Right hindlimb (tissue), 1 donor: Measurements from ENCODE around the gene STARD7.
"Not testable (repeated sequence)": the region's sequence is repeated elsewhere in the genome, so short reads cannot be mapped to it uniquely, and the experiment has no call there.

Source experiments
- DNase-seq: peaks from one replicate; pipeline ENCODE4 v3.0.0-alpha.2; 2018

Gene STARD7

DNA sequence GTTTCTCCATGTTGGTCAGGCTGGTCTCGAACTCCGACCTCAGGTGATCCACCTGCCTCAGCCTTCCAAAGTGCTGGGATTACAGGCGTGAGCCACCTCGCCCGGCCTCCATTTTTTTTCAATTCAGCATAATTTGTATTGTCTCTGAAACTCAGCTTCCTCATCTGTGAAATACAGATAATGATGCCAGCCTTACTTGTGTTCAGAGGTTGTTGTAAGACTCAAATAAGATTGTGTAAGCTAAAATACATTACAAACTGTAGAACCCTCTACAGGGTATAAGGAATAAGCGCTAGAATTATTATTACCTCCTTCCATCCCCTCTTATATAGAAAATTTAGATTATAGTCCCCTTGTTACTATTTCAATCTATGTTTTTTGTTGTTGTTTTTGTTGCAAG is 24.8 kb upstream of the STARD7 start:
- DNase-seq, result no peak

DNA sequence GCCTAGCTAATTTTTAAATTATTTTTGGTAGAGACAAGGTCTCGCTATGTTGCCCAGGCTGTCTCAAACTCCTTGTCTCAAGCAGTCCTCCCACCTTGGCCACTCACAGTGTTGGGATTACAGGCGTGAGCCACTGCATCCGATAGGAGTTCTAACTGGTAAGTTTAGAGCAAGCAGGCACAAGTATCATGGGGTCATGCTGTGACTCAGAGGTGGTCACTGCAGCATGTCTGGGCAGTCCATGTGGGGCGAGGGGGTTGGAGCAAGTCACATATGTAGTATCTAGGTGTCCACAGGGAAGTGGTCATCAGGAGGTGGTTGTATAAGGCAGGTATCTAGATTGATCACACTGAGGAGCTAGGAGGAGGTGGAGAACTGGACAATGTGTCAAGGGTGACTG is 22.7 kb upstream of the STARD7 start:
- no peak for DNase-seq

DNA sequence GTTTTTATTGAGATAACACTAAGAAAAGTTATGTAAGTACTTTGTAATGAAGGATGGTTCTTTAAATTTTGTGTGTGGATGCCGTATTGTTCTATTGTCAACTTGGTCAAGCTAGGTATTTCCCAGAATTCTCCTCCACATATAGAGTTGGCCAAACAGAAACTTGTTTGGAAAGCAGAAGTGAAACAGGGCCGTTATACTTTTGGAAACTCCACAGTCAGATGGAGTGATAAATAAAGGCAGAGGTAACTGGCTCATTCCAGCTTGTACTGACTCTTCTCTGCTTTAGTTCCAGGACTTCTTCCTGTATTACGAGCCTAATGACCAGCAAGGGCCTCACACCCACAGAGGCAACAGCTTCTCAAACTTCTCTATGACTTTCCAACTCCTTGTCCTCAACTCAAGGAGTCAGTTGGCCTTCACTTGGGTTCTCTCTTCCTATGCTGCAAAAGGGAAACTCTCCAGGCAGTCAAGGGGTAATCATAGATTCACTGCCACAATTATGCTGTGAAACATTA is 16.4 kb upstream of the STARD7 start:
- DNase-seq, result no peak

DNA sequence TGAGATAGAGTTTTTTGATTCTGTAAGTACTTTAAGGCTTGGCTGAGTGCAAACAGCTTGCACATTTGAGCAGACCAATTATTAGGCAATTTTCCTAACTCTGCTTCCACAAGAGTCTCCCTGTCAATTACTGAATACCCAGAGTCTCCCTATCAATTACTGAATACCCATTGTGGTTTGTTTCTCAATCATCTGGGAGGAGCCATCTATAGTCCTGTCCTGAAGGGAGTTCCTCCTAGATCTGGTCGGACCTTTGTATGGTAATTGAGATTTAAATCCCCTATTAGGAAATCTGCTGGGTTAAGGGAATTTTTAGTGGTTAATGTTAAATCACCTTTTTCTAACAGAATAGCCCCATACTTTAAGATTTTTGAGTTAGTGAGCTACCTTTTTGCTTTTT is 12.5 kb upstream of the STARD7 start:
- DNase-seq, result not testable (repeated sequence)

DNA sequence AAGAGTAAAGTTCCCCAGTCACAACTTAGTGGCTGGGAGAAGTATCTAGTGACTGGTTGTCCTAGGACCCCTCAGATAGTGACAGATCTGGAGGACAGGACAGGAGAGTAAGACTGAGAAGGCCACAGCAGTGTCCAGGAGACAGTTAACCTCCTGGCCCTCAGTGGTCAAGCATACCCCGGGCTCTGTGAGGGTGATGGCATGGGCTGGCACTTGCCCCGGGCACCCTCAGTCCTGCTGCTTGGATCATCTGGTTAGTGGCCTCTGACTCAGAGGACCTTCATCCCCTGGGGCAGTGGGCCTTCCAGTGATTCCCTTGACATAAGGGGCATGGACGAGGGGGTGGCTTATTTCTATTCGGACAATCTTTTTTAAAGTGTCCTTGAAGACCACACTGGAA is 11.3 kb upstream of the STARD7 start:
- DNase-seq, result not testable (repeated sequence)

DNA sequence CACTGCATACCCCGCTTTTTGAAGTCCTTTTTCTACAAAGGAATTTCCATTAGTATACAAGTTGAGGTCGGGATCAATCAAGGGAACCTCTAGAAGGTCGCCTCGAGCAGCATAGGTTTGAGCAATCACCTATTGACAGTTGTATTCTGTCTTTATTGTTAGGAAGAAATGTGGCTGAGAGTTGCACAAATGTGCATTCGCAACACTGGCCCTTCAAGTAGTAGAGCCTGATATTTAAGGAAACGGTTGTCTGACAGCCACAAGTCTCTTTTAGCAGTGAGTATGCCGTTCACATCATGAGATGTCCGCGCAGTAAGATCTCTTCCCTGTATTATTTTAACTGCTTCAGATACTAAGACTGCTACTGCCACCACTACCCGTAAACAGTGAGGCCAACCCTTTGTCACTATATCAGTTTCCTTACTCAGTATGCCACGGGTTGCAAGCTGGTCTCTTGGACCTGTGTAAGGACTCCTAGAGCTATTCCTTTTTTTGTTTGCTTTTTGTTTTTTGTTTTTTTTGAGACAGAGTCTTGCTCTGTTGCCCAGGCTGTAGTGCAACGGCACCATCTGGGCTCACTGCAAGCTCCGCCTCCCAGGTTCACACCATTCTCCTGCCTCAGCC is 10.0 kb upstream of the STARD7 start:
- DNase-seq, result no peak

DNA sequence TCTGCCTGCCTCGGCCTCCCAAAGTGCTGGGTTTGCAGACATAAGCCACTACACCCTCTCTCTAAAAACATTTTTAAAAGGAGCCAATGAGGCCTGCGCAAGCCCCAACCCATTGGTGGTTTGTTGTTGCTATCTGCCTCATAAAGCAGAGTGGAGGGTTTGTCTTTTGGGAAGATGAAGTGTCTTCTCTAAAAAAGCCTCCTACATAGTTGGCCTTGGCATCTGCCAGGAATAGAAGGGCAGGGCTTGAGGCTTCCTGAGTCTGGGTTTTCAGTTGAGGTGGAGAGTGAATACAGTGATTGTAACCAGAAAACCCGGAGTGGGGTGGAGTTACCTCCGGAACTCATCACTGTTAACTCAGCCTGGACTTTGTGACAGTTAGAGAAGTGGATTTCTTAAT is 5.9 kb upstream of the STARD7 start:
- no peak for DNase-seq

DNA sequence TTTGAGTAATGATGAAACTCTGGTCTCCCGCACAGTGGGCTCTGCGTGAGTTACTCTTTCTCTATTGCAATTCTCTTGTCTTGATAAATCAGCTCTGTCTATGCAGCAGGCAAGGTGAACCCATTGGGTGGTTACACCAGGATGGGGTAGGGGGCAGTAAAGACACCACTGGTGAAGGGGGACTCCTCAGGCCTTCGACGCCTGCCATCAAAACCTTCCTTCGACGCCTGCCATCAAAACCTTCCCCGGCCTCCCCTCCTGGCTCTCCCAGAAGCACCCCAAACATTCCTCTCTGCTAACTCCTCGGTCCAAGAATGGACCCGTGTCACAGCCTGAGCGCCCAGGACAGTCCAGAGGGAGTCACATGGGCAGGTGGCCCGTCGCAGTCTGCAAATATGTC is 4.8 kb upstream of the STARD7 start:
- no peak for DNase-seq

DNA sequence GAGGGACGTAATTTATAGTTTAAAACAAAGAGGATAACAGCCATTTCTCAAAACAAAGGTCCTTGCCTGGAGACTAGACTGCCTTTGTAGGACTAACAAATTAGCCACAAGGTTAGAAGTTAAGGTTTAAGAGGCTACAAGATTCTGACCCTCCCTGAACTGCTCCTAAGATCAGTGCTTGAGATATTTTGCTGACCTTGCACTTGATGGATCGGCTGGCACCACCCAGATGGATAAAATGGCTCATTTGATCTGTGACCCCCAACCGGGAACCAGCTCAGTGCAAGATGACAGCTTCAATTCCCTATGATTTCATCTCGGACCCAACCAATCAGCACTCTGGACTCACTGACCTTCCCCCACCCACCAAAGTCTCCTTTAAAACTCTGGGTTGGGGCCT is 3.7 kb upstream of the STARD7 start:
- no peak for DNase-seq

DNA sequence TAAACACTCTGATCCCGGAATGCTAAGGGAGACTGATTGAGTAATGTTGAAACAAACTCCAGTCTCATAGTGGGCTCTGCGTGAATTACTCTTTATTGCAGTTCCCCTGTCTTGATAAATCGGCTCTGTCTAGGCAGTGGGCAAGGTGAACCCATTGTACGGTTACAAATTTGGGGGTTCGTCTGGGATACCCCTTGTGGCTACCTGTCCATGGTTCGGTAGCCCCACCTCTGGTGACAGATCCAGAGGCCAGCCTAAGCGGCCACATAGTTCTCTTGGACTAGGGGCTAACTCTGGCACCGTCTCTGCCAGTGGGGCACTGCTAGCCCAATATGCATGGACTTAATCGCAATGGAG is 1.1 kb upstream of the STARD7 start:
- no peak for DNase-seq

DNA sequence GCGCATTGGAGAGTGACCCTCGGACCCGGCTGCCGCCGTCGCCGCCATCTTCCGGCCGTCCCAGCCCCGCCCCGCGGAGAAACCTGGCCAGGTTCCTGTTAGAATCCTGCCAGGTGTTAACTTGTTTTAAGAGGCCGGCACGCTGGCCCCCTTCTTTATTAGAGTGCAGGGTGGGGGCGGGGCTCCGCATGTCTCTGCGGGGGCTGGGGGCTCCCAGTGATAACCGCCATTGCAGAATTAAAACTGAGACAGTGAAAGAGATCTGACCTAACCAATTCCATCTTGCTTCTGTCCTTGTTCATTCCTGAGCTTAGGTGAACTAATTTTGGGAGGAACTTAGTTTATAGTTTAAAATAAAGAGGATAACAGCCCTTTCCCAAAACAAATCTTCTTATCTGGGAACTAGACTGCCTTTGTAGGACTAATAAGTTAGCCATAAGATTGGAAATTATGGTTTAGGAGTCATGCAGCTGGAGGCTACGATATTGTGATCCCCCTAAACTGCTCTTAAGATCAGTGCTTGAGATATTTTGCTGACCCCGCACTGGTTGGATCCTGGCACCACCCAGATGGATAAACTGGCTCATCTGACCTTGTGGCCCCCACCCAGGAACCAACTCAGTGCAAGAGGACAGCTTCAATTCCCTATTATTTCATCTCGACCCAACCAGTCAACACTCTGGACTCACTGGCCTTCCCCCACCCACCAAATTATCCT is 543 bp upstream of the STARD7 start:
- DNase-seq, result no peak

DNA sequence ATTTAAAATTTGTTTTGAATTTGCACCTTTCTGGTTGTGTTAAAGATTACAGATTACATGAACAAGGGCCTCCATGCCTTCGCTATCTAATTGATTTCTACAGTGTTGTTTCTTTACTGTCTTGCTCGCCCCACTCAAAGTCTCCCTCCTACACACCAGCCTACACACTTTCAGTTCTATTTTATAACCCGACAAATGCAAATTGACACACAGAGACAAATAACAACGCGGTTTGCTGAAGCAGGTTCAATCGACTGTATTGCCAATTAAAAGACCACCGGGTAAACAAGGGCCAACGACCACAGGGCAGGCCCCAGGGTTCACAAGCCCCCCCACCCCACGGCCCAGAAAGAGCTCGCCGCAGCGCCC is 869 bp downstream of the STARD7 start:
- no peak for DNase-seq

DNA sequence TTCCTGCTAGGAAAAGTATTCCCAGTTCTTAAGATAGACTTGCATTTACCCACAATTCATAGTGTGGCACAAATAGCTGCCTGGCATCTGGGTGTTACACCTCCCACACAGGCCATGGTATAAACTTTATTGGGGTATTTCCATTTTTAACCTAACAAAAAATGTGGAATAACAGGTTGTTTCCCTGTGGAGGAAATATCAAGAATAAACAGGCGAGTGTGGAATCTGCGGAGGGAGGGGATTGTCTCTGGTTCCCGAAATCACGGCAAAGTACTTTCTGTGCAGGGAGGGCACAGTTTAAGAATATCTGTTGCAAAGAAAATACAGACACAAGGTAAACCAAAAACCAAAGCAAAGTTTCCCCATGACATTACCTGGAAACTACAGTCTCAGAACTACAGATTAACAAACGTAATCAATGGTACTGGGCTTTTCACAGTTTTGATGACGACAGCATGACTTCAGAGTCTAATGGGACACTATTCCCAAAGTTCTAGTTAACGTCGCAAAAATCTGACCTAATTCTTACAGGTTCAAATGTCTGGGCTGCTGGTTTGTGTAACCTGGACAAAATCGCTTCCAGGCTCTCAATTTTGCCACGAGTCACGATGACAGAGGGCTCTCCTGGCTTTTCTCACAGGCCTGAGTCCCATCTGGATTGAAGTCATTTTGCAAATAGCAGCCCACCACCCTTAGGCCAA is 1.4 kb downstream of the STARD7 start:
- no peak for DNase-seq

DNA sequence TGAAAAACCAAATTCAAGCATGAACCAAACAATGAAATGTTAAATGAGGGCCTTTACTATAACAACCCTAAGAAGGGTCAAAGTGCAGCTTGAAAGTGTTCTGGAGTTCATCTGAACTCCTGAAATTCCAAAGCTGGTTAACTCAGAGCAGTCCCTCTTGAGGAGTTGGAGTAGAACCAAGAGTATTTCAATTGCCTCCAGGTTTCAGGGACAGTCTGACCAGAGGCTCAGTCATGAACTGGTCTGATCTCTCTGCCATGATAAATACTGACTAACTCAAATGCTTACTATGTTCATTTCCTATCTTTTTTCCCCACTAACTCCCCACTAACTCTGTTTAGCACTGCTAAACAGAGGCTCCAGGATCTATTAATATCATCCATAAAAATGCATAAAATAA is 2.7 kb downstream of the STARD7 start:
- DNase-seq, result no peak

DNA sequence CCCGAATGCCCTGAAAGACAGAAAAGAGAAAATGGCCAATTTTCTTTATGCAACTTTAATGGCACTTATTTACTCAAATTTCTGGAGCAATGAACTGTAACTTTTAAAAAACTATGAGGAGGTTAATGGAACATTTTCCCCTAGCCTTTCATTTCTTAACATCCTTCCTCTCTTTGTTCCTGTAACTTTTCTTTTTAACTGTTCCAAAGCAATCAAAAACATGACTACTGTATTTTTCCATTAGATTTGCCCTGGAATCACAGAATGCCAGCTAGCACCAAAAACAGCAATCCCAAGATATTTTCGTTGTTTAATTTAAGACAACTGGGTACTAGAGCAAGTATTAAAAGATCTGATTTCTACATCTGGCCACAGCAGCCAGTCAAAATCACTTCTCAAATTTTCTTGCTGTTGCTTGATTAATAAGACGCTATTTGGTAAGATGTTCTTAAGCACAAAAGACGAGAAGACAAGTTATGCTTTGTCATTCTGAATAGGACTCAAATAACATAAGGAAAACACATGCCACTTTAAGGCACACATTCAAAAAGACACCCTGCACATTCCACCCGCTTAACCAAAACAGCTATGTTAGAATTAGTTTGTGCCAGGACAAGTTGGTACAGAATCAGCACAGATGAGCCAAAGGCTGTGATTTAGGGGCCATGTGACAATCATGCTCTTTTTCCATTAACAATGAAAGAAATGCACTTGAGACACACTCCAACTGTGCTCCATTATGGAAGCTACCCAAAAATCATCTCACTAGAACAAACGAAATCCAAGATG is 3.6 kb downstream of the STARD7 start:
- no peak for DNase-seq

DNA sequence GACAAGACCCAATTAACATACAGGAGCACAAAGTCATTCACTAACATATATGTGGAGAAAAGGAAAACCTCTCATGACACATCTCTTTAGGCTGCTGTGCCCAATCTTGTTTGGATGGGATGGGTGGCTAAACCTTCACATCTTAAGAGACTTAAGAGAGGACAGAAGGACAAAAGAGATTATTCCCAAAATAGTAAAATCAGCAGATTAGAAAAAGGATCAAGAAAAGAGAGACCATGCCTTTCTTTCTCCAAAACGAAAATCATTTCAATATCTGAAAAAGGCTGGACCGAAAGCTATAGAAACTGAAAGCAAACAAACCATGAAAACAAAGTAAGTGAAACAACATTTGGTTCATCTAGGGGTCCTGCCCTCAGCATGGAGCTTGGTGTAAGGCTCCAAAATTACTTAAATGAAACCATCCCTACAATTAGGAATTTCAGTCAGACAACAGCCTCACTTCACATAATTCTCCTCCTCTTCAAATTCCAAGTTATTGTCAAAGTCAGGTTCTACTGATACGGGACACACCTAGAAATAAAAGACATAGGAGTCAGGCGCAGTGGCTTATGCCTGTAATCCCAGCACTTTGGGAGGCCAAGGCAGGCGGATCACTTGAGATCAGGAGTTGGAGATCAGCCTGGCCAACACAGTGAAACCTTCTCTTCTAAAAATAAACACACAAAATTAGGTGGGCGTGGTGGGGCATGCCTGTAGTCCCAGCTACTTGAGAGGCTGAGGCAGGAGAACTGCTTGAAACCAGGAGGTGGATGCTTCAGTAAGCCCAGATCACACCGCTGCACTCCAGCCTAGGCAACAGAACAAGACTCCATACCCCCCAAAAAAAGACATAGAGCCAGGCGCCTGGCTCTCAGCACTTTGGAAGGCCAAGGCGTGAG is 5.2 kb downstream of the STARD7 start:
- no peak for DNase-seq

DNA sequence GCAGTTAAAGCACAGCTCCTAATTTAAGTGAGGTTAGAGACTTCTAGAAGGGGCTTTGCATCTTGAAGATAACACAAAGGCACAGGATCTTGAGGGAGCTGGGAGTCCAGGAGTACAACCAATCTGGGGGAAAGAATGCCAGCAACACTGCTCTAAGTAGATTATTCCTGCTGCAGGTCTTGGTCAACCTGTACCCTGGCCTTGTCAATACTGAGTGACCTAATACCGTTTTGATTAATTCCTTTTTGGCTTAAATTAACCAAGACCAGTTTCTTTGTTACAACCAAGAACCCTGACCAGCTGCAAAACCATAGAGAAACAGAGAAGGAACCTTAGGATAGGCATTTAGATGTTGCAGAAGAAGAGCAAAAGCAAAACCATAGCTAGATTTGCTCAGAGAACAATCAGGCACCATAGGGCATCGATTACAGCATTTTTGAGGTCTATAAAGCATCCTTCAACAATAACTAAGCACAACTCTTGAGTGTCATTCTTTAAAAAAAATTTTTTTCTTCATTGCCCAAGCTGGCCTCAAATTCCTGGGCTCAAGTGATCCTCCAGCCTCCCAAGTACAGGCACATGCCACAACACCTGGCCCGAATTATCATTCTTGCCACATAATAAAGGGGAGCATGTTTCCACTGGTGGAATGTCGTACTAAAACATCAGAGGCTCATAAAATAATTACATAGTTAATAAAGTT is 6.3 kb downstream of the STARD7 start:
- DNase-seq, result no peak

DNA sequence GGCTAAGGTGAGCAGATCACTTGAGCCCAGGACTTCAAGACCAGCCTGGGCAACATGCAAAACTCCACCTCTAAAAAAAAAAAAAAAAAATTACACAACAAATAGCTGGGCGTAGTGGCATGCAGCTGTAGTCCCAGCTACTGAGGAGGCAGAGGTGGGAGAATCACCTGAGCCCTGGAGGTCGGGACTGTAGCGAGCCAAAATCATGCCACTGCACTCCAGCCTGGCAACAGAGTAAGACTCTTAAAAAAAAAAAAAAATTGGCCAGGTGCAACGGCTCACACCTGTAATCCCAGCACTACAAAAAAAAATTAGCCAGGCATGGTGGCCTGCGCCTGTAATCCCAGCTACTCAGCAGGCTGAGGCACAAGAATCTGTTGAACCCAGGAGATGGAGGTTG is 7.3 kb downstream of the STARD7 start:
- no peak for DNase-seq

DNA sequence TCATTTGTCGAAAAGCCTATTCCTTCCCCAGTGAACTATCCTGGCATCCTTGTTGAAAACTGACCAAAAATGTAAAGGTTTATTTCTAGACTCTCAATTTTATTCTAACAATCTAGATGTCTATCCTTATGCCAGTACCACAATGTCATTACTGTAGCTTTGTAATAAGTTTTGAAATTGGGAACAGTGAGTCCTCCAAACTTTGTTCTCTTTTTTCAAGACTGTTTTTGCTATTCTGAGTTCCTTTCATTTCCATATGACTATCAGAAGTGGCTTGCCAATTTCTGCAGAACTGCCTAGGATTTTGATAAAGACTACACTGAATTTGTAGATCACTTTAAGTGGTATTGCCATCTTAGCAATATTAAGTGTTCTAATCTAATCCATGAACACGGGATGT is 9.7 kb downstream of the STARD7 start:
- DNase-seq, result no peak

DNA sequence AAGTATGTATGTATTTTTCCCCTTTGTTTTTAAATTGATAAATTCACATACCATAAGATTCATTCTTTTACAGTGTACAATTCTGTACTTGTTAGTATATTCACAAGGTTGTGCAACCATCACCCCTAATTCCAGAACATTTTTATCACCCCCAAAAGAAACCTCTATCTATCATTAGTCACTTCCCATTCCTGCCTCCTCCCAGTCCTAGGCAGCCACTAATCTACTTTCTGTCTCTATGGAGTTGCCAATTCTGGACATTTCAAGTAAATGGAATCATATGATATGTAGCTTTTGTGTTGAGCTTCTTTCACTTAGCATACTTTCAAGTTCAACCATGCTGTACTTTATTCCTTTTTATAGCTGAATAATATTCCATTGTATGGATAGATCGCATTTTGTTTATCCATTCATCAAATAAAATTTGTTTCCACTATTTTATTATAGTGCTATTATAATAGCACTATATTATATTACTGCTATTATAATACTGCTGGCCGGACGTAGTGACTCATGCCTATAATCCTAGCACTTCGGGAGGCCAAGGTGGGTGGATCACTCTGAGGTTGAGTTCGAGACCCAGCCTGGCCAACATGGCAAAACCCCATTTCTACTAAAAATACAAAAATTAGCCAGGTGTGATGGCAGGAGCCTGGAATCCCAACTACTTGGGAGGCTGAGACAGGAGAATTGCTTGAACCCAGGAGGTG is 10.9 kb downstream of the STARD7 start:
- no peak for DNase-seq
